Stomach (tissue), 4 donors: ENCODE data around the gene CABCOCO1.

Experiments used
- POLR2A ChIP-seq, 4 donors: fragments of 450-650 bp; IDR thresholded peaks; one replicate each; pipeline ENCODE4 v1.6.1; 2016; ENCODE audit warnings: antibody characterized with exemption in 4 of 4, control low read depth in 2 of 4, mild to moderate bottlenecking in 1 of 4, moderate library complexity in 1 of 4
- TF ChIP-seq, protein P1 (sequence below), 7 experiments: fragments of 450-650 bp in 4 of 7; fragments of 200-600 bp in 3 of 7; sonication (generic) in 3 of 7; IDR thresholded peaks; one replicate each; pipeline ENCODE4 v1.5.1; 2016 to 2019; ENCODE audit warnings: antibody characterized with exemption in 7 of 7, control low read depth in 2 of 7, mild to moderate bottlenecking in 1 of 7

DNA sequence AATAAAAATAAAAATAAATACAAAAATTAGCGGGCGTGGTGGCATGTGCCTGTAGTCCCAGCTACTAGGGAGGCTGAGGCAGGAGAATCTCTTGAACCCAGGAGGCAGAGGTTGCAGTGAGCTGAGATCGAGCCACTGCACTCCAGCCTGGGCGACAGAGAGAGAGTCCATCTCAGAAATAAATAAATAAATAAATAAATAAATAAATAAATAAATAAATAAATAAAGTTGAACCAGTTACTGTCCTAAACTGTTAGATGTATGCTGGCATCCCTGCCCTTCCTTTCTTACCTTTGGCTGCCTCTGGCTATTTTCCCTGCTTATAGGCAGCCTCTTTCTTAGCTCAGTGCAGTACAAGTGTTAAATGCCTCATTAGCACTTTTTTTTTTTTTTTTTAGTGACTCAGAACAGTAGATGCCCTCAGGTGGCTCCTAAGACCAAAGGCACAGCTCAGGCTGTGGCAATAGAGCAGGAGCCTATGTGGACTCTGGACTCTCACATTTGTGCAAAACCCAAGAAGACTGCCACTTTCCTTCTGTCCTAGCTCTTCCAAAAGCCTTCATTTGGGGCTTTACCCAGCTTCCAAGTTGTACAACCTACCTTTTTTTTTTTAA is 30.6 kb upstream of the CABCOCO1 start:
- TF ChIP-seq, protein P1, sequence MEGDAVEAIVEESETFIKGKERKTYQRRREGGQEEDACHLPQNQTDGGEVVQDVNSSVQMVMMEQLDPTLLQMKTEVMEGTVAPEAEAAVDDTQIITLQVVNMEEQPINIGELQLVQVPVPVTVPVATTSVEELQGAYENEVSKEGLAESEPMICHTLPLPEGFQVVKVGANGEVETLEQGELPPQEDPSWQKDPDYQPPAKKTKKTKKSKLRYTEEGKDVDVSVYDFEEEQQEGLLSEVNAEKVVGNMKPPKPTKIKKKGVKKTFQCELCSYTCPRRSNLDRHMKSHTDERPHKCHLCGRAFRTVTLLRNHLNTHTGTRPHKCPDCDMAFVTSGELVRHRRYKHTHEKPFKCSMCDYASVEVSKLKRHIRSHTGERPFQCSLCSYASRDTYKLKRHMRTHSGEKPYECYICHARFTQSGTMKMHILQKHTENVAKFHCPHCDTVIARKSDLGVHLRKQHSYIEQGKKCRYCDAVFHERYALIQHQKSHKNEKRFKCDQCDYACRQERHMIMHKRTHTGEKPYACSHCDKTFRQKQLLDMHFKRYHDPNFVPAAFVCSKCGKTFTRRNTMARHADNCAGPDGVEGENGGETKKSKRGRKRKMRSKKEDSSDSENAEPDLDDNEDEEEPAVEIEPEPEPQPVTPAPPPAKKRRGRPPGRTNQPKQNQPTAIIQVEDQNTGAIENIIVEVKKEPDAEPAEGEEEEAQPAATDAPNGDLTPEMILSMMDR (IDR thresholded peaks at IDR 0.05) = no peak
- TF ChIP-seq POLR2A (IDR thresholded peaks at IDR 0.05) = no peak
